MCF 10A (cell line): Measurements from ENCODE around the gene MPP1. TPM values are rescaled to one million over a fixed set of nuclear protein-coding genes. Genes with fewer than 3 reads are reported as not detected.
A peak's percentile ranks its signal among the peaks of the same experiment; 100 is the strongest.

ENCODE experiments used
- BruUV-seq: library from RNA; stranded (reverse); fragments of 400-500 nt; replicated peaks from 2 replicates; lab custom pipeline; 2021; lab: Mats Ljungman, UMichigan
- CTCF ChIA-PET: fragments of 300-600 bp; sonication (Branson Sonifier 250); formaldehyde crosslinking; extraction: SDS; loops from one replicate; lab custom pipeline; 2021; ENCODE audit warnings: antibody characterized with exemption, inconsistent platforms; lab: Yijun Ruan, JAX
- POLR2A ChIA-PET: fragments of 300-600, 350-650 bp; sonication (Branson Sonifier 250); formaldehyde crosslinking; extraction: SDS; loops from one replicate; lab custom pipeline; 2020; ENCODE audit warnings: antibody characterized with exemption, inconsistent platforms; lab: Yijun Ruan, JAX
- DNase-seq: peaks from one replicate; pipeline ENCODE4 v3.0.0-alpha.2; 2018; ENCODE audit not compliant: unreplicated experiment
- H3K27ac Mint-ChIP-seq: one replicate; pipeline ENCODE4 v1.8.0; 2022; ENCODE audit warnings: mild to moderate bottlenecking, low read depth, mixed read lengths; ENCODE audit not compliant: unreplicated experiment
- H3K27me3 Mint-ChIP-seq: one replicate; pipeline ENCODE4 v1.8.0; 2022; ENCODE audit warnings: mixed read lengths; ENCODE audit not compliant: insufficient read depth, unreplicated experiment
- H3K36me3 Mint-ChIP-seq: one replicate; pipeline ENCODE4 v1.8.0; 2022; ENCODE audit warnings: mild to moderate bottlenecking, moderate library complexity, mixed read lengths; ENCODE audit not compliant: insufficient read depth, unreplicated experiment
- H3K4me1 Mint-ChIP-seq: one replicate; pipeline ENCODE4 v1.8.0; 2022; ENCODE audit warnings: mixed read lengths; ENCODE audit not compliant: insufficient read depth, unreplicated experiment
- H3K4me3 Mint-ChIP-seq: one replicate; pipeline ENCODE4 v1.8.0; 2022; ENCODE audit warnings: mild to moderate bottlenecking, moderate library complexity, mixed read lengths; ENCODE audit not compliant: unreplicated experiment
- H3K9me3 Mint-ChIP-seq: one replicate; pipeline ENCODE4 v1.8.0; 2022; ENCODE audit warnings: mixed read lengths; ENCODE audit not compliant: unreplicated experiment
- intact Hi-C: fragments of 100-400 bp; cut with micrococcal nuclease; formaldehyde crosslinking; loops from 2 replicates; pipeline ENCODE4 v1.14.1; 2022
- total RNA-seq: library from RNA; stranded (reverse); gene quantifications from 2 replicates; pipeline ENCODE4 v1.2.3, GENCODE V29; 2022
- TF ChIP-seq, protein P1 (sequence below): fragments of 200-600 bp; IDR thresholded peaks from one replicate; pipeline ENCODE4 v1.8.0; 2022; ENCODE audit warnings: antibody characterized with exemption, mild to moderate bottlenecking; ENCODE audit not compliant: unreplicated experiment

Gene MPP1
- total RNA-seq, 1 experiment from 2014 or later: 11.8 TPM

DNA sequence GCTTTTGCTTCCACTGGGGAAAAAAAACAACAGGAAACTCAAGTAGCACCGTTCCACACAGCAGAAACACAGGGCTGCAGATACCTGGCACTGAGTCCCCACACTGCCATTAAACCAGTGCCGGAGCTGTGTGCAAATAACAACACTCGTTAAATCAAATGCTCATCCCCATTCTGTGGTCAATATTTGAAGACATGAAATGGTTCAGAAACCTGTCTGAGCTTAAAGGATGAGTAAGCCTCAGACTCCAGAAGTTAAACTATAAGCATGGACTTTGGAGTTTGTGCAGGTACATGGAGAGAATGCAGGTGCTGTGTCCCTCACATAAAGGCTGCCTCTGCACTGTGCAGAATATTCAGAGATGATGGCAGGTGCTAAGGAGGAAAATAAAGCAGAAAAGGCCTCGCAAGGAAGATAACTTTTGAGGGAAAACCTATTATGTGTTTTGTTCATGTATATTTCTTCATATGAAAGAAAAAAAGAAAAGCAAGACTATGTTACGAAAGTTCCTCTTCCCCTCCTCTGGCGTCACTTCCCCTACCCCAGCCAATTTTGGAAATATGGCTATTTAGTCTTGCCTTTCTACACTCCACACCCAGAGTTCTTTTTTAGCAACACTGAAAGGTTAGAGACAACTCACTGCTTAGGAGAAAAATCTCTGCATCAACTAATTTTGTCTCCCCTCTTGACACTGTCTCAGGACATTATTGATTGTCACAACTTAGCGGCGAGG is 4.6 kb downstream of the MPP1 start:
- no TSS peak for BruUV-seq
- no peak for DNase-seq
- TF ChIP-seq, protein P1, sequence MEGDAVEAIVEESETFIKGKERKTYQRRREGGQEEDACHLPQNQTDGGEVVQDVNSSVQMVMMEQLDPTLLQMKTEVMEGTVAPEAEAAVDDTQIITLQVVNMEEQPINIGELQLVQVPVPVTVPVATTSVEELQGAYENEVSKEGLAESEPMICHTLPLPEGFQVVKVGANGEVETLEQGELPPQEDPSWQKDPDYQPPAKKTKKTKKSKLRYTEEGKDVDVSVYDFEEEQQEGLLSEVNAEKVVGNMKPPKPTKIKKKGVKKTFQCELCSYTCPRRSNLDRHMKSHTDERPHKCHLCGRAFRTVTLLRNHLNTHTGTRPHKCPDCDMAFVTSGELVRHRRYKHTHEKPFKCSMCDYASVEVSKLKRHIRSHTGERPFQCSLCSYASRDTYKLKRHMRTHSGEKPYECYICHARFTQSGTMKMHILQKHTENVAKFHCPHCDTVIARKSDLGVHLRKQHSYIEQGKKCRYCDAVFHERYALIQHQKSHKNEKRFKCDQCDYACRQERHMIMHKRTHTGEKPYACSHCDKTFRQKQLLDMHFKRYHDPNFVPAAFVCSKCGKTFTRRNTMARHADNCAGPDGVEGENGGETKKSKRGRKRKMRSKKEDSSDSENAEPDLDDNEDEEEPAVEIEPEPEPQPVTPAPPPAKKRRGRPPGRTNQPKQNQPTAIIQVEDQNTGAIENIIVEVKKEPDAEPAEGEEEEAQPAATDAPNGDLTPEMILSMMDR: no peak
- Mint-ChIP-seq H3K4me1 (peaks cover 36% of the 10 kb centered on the region), H3K36me3 (no peaks in the 10 kb centered on the region), H3K27me3 (no peaks in the 10 kb centered on the region), H3K4me3 (no peak overlapping the region), H3K9me3 (no peaks in the 10 kb centered on the region), H3K27ac (no peak overlapping the region)
- intact Hi-C loops: no loop called here
- ChIA-PET CTCF (no interaction called here), POLR2A (interaction anchor here (0.6 to 1.8 kb wide), 3 partner anchors 11 to 41 kb away, joined by 3 to 6 read pairs (median 3); no protein-coding TSS in a partner anchor)

DNA sequence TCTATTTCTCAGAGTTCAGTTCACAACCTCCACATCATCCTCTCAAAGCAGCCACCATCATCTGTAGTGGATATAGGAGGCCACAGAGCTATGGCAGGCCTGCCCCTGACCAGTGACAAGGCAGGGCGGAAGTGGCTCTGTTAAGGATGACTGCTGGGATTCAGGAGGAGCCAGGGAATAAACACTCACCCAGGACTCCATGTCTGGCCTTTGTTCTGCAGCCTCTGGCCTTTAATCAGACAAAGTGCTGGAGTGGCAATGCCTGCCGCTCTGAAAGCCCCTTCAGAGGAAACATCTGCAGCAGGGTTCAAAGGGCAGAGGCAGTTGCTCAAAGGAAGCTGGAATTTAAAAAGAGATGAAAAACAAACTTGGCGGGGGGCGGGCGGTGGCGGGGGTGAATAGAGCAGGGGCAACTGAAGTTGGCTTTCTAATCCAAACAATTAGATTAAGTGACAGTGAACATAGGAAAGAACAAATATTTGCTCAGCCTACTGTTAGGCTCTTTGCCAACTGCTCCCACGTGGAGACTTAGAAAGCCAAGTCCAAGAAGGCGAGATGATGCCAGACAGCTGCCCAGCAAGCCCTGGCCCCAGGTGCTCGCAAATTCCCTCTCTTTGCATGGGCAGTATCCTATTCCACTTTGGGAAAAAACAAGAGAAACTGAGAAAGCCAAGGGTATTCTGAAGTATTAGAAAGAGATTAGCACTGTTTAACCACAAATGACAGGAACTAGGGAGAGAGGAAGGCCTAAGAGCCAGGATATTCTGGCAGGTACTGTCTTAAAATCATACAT is 5.5 kb downstream of the MPP1 start:
- no peak overlapping the region for H3K4me3 Mint-ChIP-seq
- H3K27ac Mint-ChIP-seq: peak overlapping the region; percentile 72
- peak; percentile 53 for DNase-seq
- peaks cover 36% of the 10 kb centered on the region for H3K4me1 Mint-ChIP-seq
- H3K9me3 Mint-ChIP-seq: no peaks in the 10 kb centered on the region
- no TSS peak for BruUV-seq
- TF ChIP-seq, protein P1: no peak
- H3K27me3 Mint-ChIP-seq: no peaks in the 10 kb centered on the region
- POLR2A ChIA-PET: interaction anchor here (0.6 to 1.8 kb wide), 7 partner anchors 12 to 402 kb away, joined by 3 to 6 read pairs (median 3); no protein-coding TSS in a partner anchor
- H3K36me3 Mint-ChIP-seq: no peaks in the 10 kb centered on the region
- CTCF ChIA-PET: interaction anchor here (0.5 kb wide), 1 partner anchor 42 kb away, joined by 3 read pairs; no protein-coding TSS in a partner anchor
- intact Hi-C loops: no loop called here

DNA sequence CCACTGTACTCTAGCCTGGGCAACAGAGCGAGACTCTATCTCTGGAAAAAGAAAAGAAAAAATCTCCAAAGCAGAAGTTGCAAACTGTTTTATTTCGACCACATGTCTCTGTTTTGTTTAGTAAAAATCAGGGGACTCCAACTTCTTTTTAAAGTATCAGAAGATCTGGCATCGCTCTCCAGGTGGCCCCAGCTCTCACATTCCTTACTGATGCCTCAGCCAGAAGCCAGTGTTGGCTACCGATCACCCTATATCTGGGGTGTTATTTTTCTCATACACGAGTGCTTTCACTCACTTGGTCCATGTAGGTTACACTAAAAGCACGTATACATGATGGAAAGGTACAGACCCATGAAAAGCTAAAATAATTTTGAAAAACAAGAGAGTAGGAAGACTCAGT is 8.3 kb downstream of the MPP1 start:
- CTCF ChIA-PET: interaction anchor here (0.8 to 1.3 kb wide), 2 partner anchors 18 to 37 kb away, joined by 3 read pairs; partner anchors contain the start of gene SMIM9
- Mint-ChIP-seq H3K27ac (no peak overlapping the region), H3K36me3 (no peaks in the 10 kb centered on the region), H3K9me3 (no peaks in the 10 kb centered on the region), H3K27me3 (no peaks in the 10 kb centered on the region), H3K4me3 (no peak overlapping the region), H3K4me1 (peaks cover 30% of the 10 kb centered on the region)
- BruUV-seq: no TSS peak
- POLR2A ChIA-PET: interaction anchor here (0.7 to 1.2 kb wide), 6 partner anchors 8 to 66 kb away, joined by 3 to 4 read pairs (median 3); partner anchors contain the start of gene MPP1
- TF ChIP-seq, protein P1: no peak
- intact Hi-C loops: no loop called here
- DNase-seq: peak; percentile 27

DNA sequence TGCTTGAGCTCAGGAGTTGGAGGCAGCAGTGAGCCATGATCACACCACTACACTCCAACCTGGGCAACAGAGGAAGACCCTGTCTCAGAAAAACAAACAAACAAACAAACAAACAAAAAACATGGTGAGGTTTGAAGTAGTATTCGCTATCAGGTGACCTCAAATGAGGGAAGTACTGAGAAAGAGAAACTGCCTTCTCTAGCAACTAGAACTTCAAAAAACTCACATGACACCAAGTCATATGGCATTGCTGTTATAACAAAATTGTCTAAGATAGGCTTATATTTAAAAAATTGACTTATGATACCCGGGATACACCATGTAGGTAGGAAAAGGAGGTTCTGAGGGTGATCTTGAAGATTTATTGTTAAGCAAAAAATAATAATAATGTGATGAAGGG is 10.3 kb downstream of the MPP1 start:
- H3K36me3 Mint-ChIP-seq: no peaks in the 10 kb centered on the region
- H3K4me1 Mint-ChIP-seq: peaks cover 27% of the 10 kb centered on the region
- intact Hi-C loops: no loop called here
- H3K4me3 Mint-ChIP-seq: no peak overlapping the region
- no peaks in the 10 kb centered on the region for H3K9me3 Mint-ChIP-seq
- no peak overlapping the region for H3K27ac Mint-ChIP-seq
- no TSS peak for BruUV-seq
- no peak for DNase-seq
- TF ChIP-seq, protein P1: no peak
- CTCF ChIA-PET: interaction anchor here (0.6 kb wide), 1 partner anchor 26 kb away, joined by 3 read pairs; no protein-coding TSS in a partner anchor
- H3K27me3 Mint-ChIP-seq: peaks cover under 1% of the 10 kb centered on the region
- POLR2A ChIA-PET: no interaction called here
